Measurements from ENCODE around the gene KIF18B.

Gene KIF18B

DNA sequence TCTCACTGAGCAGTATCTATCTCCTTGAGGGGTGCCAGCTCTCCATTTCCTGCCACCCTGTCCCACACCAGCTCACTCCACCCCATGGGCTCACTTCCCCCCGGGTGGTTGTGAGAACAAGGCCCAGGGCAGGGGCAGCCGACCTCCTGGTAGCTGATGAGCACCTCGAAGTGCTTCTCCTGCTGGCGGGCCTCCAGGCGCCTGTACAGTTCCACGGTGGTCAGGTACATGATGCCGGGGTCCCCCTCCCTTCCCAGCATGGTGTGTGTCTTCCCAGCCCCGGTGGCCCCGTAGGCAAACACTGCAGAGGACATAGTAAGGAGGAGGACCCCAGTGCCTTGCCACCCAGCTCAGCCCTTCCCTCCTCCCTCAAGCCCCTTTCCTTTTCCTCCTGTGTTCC is 12.5 kb downstream of the KIF18B start:
- no peak overlapping the region for H3K4me3 ChIP-seq (ENCODE audit: low read length)
- TF ChIP-seq ZNF274 (IDR thresholded peaks at IDR 0.05; ENCODE audit: low read depth, low read length): no peak

DNA sequence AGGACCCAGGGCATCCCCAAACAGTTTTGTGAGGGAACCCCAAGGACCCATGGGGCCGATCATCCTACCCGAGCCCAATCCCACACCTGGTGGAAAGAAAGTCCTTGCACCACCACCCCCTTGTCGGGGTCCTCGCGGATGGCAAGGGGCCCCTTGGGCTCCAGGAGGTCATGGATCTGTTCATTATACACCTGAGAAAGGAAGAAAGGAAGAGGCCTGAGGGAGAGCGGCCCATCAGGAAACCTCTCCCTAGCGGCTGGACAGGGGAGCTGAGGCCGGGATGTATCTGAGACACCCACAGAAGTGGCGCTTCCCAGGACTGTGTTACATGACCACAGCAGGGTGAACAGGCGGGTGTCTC is 12.8 kb downstream of the KIF18B start:
- TF ChIP-seq ZNF274 (IDR thresholded peaks at IDR 0.05; ENCODE audit: low read depth, low read length): no peak
- no peak overlapping the region for H3K4me3 ChIP-seq (ENCODE audit: low read length)

DNA sequence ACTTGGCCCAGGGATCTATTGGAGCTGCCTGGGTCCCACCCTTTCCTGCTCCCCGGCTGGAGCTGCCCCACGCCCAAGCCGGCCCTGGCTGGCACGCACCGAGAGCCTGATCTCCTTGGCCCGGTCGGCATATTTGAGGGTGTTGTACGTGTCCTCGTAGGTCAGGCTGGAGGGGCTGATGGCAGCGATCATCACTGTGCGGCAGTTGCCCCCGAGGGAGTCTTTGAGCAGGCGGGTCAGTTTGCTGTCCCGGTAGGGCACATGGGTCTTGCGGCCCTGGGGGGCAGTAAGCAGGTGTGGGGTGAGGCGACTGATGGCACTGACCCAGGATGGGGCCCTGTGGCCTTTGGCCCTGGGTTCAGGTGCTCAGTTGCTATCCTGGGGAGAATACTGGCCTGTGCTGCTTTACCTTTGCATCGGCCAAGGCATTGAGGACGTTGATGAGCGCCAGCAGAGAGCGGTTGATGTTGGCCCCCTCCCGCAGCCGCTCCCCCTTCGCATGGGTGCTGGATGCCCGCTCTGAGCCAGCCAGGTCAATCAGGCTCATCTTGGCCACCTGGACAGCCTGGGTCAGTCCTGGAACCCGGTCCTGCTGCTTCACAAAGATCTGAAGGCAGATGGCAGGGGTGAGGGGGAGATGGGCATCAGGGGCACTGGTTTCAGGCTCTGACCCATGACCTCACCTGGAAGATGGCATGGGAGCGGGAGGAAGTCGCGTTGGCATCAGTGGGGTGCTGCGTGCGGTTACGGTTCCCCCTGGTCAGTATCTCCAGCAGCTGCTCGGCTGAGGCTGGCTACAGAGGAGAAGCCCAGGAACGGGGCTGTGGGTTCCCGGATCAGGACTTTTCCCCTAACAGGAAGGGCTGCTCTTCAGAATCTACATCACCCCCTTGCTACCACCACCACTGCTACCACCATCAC is 13.5 kb downstream of the KIF18B start:
- no peak for TF ChIP-seq ZNF274 (IDR thresholded peaks at IDR 0.05; ENCODE audit: low read depth, low read length)
- no peak overlapping the region for H3K4me3 ChIP-seq (ENCODE audit: low read length)

DNA sequence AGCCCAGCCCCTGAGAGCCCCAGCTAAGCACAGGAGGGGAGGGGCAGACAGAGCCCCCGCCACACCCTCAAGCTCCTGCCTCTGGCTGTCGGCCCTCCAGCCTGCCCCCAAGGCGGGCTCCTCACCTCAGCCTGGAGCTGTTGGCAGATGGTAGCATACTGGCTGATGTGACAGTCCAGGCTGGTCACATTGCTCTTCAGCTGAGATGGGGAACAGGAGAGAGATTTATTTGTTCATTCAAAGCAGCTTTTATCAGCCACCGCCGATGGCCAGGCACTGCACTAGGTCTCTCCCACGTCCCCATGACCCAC is 14.8 kb downstream of the KIF18B start:
- H3K4me3 ChIP-seq (ENCODE audit: low read length): no peak overlapping the region
- TF ChIP-seq ZNF274 (IDR thresholded peaks at IDR 0.05; ENCODE audit: low read depth, low read length): no peak

DNA sequence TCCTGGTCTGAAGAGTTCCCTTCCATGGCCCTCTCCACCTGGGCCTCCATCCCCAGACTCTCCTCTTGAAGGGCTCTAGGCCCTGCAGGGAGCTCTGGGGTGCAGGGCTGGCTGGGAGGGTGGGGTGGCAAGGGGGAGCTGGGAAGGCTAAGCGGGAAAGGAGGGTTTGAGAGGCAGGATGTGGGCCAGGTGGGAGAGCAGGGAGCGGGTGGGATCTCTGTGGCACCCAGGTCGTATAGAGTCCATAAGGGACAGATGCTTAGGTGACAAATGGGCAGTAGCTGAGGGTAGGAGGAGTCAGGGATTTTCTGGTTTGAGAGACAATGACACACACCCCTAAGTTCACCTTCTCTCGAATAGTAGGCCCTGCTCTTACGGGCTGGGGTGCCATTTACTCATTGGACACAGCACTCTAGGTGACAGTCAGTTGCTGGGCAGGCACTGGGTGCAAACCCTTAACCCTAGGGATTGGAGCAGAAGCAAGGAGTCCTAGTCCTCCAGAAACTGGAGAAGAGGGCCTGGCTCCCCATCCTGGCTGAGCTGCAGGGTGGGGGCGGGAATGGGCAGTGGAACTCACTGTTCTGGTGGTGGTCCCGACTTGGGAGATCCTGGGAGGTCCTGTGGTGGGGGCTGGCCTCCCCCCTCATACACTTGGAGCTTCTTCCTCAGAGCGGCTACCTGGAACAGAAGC is 15.3 kb downstream of the KIF18B start:
- TF ChIP-seq ZNF274 (IDR thresholded peaks at IDR 0.05; ENCODE audit: low read depth, low read length): no peak
- no peak overlapping the region for H3K4me3 ChIP-seq (ENCODE audit: low read length)

DNA sequence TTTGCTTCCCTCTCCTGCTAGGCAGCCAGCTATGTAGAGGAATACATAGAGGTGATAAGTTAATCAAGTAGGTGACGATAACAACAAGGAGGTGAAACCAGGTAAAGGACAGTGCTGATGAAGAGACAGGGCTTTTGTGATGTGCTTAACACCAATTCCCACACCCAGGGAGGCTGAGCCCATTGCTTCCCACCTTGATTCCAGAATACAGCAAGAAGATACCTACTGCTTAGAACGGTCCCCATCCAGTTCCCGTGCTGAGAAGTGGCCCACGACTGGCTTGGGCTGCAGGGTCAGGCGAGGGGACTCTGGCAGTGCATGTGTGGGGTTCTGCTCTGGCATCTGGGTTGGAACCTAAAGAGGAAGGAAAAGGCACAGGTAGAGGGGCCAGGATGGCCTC is 16.2 kb downstream of the KIF18B start:
- no peak for TF ChIP-seq ZNF274 (IDR thresholded peaks at IDR 0.05; ENCODE audit: low read depth, low read length)
- no peak overlapping the region for H3K4me3 ChIP-seq (ENCODE audit: low read length)

DNA sequence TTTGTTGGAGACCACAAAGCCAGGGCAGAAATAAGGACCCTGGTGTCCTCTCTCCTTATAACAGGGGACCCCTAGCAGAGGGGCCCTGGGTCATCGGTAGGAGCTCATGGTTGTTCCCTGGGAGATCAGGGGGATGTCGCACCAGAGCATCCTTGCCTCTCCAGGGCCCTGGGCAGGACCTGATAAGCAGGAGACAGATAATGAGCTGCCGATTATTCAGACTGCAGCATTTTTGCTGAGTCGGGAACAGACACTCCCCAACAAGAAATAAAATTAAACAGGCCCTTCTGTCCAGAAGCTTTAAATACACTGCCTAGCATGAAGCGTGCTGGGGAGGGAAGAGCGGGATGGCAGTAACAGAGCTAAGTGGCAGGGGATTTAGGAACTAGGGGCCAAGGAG is 16.9 kb downstream of the KIF18B start:
- no peak for TF ChIP-seq ZNF274 (IDR thresholded peaks at IDR 0.05; ENCODE audit: low read depth, low read length)

DNA sequence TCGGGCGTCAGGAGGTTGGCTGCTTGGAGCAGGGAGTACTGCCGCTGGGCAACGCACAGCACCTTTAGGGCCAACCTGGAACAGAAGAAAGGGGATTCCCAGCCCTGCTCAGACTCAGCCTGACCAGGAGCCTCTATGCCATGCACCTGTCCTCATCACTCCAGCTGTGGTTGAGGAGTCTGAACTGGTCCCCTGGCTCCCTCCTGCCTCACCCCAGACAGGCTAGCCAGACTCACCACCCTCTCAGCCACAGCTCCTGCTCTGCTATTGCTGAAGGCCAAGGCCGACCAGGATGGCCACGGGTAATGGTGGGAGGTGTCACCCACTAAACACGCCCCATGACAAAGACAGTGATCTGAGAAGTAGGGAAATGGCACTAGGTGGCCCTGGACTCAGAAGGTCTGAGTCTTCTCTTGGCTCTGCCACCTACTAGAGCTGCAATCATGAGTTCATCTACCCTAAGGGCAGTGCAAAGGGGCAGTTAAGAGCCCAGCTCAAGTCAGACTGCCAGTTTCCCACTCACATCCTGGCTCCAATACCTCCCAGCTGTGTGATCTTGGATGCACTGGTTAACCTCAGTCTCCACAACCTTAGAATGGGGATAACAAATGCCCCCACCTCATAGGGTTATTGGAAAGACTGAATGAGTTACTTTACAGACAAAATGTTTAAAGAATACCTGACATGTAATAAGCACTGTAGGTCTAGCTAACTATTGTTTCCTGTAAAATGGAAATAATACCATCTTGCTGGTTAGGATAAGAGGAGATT is 18.4 kb downstream of the KIF18B start:
- no peak overlapping the region for H3K4me3 ChIP-seq (ENCODE audit: low read length)
- TF ChIP-seq ZNF274 (IDR thresholded peaks at IDR 0.05; ENCODE audit: low read depth, low read length): no peak

More for the DNA sequence above, 16.9 kb downstream of the KIF18B start:
- no peak overlapping the region for H3K4me3 ChIP-seq (ENCODE audit: low read length)

DNA sequence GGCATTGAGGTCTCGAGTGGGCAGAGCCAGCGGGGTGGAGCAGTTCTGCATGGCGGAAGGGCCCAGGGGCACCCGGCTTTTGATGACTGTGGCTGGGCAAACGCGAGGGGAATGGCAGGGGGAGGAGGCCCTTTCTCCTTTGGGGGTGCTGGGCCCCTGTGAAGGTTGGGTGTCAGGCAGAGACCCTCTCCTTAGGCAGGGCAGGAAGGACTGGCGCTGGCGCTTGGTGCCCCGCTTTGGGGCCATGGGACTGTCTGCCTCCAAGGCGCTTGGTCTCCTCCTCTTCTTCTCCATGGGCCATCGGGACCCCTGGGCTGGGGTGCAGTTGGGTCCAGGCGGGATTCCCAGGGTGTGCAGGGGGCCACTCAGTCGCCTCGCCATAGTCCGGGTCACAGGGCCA is 19.4 kb downstream of the KIF18B start:
- TF ChIP-seq ZNF274 (IDR thresholded peaks at IDR 0.05; ENCODE audit: low read depth, low read length): no peak

DNA sequence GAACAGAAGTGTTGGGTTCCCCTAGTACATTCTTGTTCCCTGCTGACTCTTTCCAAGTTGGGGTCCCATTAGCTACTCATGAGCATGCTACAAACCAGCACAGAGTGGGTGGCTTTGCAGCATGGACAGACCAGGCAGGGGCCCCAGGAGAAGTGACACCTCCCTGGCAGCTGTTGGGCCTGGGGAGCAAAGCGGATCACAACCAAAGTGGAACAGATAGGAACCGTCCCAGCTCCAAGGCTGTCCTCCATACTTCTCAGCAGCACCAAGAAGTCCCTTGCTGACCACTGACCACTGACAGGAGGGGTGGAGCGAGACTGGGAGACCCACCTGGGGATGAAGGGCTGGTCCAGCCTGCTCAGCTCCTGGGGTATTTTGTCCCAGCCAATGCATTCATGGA is 19.9 kb downstream of the KIF18B start:
- TF ChIP-seq ZNF274 (IDR thresholded peaks at IDR 0.05; ENCODE audit: low read depth, low read length): no peak
- H3K4me3 ChIP-seq (ENCODE audit: low read length): no peak overlapping the region

More for the DNA sequence above, 19.4 kb downstream of the KIF18B start:
- H3K4me3 ChIP-seq (ENCODE audit: low read length): no peak overlapping the region

DNA sequence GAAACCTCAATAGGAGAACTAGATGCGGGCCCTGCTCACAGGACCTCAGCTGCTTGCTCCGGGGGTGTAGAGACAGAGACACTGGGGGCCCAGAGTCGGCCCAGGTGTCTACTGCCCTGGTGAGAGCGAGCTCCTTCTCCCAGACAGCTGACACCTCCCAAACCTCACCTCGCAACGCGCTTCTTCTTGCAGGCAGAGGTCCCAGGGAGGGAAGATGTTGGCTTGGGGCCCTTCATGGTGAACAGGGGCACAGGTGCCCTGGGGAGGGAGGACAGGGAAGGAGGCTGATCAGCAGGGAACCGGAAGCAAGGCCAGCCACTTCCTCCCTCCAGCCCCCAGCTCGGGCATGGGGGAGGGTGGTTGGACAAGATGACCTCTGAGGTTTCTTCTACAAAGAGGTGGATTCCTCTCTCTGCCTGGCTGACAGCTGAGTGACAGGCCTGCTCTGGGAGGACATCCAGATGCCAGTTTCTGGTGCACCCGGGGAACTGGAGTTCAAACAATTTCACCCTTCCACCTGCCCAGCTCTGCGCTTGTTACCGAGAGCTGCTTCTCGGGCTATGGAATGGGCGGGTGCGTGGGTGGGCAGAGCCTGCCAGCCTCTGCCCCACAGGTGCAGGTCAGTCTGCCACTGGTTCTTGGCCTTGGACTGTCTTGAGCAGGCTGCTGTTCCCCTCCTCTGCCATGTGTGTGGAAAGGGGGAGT is 20.6 kb downstream of the KIF18B start:
- no peak for TF ChIP-seq ZNF274 (IDR thresholded peaks at IDR 0.05; ENCODE audit: low read depth, low read length)

DNA sequence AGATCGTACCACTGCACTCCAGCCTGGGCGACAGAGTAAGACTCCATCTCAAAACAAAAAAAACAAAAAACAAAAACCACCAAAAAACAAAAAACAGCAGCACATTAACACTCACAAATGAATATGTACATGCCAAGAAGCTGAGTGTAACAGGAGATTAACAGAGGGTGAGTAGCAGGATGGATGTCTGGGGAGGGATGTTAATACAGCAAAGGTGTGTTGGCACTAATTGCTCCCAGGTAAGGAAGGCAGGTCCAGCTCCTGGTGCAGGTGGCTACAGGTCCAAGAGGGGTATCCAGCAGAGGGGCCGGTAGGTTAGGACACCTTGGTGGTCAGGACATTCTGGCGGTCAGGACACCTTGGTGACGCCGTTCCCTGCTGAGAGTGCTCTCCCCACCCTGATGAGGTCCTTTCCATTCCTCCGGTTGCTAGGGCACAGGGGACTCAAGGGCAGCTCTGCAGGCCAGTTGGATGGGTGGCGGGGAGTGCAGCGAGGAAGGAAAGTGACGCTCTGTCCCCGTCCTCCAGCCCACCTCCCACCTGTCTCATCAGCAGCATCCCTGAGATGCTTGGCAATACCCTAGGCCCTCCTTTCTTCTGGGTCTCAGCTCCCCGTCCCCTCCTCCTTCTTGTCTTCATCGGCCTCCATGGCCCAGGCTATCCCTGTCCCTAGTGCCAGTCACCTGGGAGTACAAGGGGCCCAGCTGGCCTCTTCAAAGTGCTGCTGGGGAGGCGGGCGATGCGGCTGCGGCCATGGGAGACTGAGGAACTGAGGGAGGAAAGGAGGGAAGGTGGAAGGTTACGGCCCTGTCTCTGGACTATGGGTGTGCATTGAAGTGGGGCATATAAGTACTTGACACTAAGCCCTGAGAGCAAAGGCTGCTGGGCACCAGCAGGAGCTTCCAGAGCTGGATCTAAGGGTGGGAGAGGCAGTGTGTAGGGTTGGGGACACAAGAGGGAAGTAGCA is 21.6 kb downstream of the KIF18B start:
- TF ChIP-seq ZNF274 (IDR thresholded peaks at IDR 0.05; ENCODE audit: low read depth, low read length): no peak

More for the DNA sequence above, 20.6 kb downstream of the KIF18B start:
- no peak overlapping the region for H3K4me3 ChIP-seq (ENCODE audit: low read length)

DNA sequence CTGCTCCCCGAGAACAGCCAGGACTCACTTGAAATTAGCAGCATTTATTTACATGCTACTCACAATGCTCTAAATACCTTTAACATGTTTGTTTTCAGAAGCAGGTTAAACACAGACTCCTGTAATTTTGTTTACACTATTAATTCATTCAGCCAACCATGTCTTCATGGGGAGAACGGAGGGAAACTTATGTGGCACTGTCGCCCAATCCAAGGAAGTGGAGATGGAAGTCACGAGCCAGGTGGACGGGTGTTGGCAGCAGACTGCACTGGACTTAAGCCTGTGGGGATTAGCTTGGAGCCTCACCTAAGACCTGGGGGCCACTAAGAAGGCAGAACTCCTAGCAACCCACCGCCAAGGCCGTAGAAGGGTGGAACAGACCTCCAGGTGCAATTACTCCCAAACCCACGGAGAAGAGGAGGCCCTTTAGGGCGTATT is 23.4 kb downstream of the KIF18B start:
- no peak for TF ChIP-seq ZNF274 (IDR thresholded peaks at IDR 0.05; ENCODE audit: low read depth, low read length)
- H3K4me3 ChIP-seq (ENCODE audit: low read length): no peak overlapping the region

More for the DNA sequence above, 21.6 kb downstream of the KIF18B start:
- no peak overlapping the region for H3K4me3 ChIP-seq (ENCODE audit: low read length)

Data from GM08714 (cell line).